Measurements from ENCODE around the gene RPS6KA2. TPM values are rescaled to one million over a fixed set of nuclear protein-coding genes. Genes with fewer than 3 reads are reported as not detected.

The RPS6KA2 gene
- total RNA-seq, 1 experiment from 2014 or later, result 18.5 TPM

GRCh38 chr6:166580076-166581050, 46.7 kb downstream of the RPS6KA2 start:
- intact Hi-C loops (cut with micrococcal nuclease; ENCODE audit: unreplicated experiment), result no loop called here
- ChIA-PET POLR2A (ENCODE audit: unreplicated experiment) (no interaction called here), CTCF (no interaction called here)
- no peaks in the 10 kb centered on the region for H3K27me3 ChIP-seq (ENCODE audit: insufficient read depth, low read depth)
- no peak for DNase-seq
- BruUV-seq (replicated peaks), result no TSS peak
- no peaks in the 10 kb centered on the region for H3F3A ChIP-seq (ENCODE audit: insufficient read depth, low read depth)
- H3K27ac ChIP-seq, result no peak overlapping the region
- no peaks in the 10 kb centered on the region for H3K9me2 ChIP-seq (ENCODE audit: insufficient read depth)
- no peak overlapping the region for H3K4me2 ChIP-seq
- no peaks in the 10 kb centered on the region for H3K79me2 ChIP-seq (ENCODE audit: low read depth)
- H3K36me3 ChIP-seq (ENCODE audit: low read depth), result no peaks in the 10 kb centered on the region
- H2AFZ ChIP-seq, result no peak overlapping the region
- H4K20me1 ChIP-seq (ENCODE audit: insufficient read depth), result no peaks in the 10 kb centered on the region
- H3K4me1 ChIP-seq (replicated peaks; ENCODE audit: insufficient read depth), result no peaks in the 10 kb centered on the region
- H3K9me3 ChIP-seq (ENCODE audit: insufficient read depth, low read depth), result no peaks in the 10 kb centered on the region
- no peak overlapping the region for H3K4me3 ChIP-seq
- no peak for TF ChIP-seq CTCF (conservative IDR thresholded peaks at IDR 0.05)
- TF ChIP-seq EZH2 (IDR thresholded peaks at IDR 0.05; ENCODE audit: low read depth), result no peak

- H3K9me3 ChIP-seq (ENCODE audit: insufficient read depth, low read depth), result no peaks in the 10 kb centered on the region
- BruUV-seq (replicated peaks), result no TSS peak
- DNase-seq, result no peak
- no peaks in the 10 kb centered on the region for H3K27me3 ChIP-seq (ENCODE audit: insufficient read depth, low read depth)
- no peak overlapping the region for H3K4me3 ChIP-seq
- intact Hi-C loops (cut with micrococcal nuclease; ENCODE audit: unreplicated experiment), result no loop called here
- ChIA-PET POLR2A (ENCODE audit: unreplicated experiment) (no interaction called here), CTCF (no interaction called here)
- no peak overlapping the region for H2AFZ ChIP-seq
- H3K27ac ChIP-seq, result no peak overlapping the region
- no peak for TF ChIP-seq EZH2 (IDR thresholded peaks at IDR 0.05; ENCODE audit: low read depth)
- TF ChIP-seq CTCF (conservative IDR thresholded peaks at IDR 0.05), result no peak
- H4K20me1 ChIP-seq (ENCODE audit: insufficient read depth), result no peaks in the 10 kb centered on the region
- H3F3A ChIP-seq (ENCODE audit: insufficient read depth, low read depth), result no peaks in the 10 kb centered on the region
- H3K79me2 ChIP-seq (ENCODE audit: low read depth), result no peaks in the 10 kb centered on the region
- H3K4me2 ChIP-seq, result no peak overlapping the region
- no peaks in the 10 kb centered on the region for H3K4me1 ChIP-seq (replicated peaks; ENCODE audit: insufficient read depth)
- H3K36me3 ChIP-seq (ENCODE audit: low read depth), result no peaks in the 10 kb centered on the region
- H3K9me2 ChIP-seq (ENCODE audit: insufficient read depth), result no peaks in the 10 kb centered on the region
Measured at GRCh38 chr6:166579237-166579850, 47.7 kb downstream of the RPS6KA2 start.

GRCh38 chr6:166578536-166579236, 48.4 kb downstream of the RPS6KA2 start:
- H3K27me3 ChIP-seq (ENCODE audit: insufficient read depth, low read depth), result no peaks in the 10 kb centered on the region
- POLR2A ChIA-PET (ENCODE audit: unreplicated experiment), result no interaction called here
- no peak overlapping the region for H3K4me2 ChIP-seq
- H3K36me3 ChIP-seq (ENCODE audit: low read depth), result no peaks in the 10 kb centered on the region
- H3K79me2 ChIP-seq (ENCODE audit: low read depth), result no peaks in the 10 kb centered on the region
- intact Hi-C loops (cut with micrococcal nuclease; ENCODE audit: unreplicated experiment), result no loop called here
- no peak for TF ChIP-seq CTCF (conservative IDR thresholded peaks at IDR 0.05)
- TF ChIP-seq EZH2 (IDR thresholded peaks at IDR 0.05; ENCODE audit: low read depth), result no peak
- DNase-seq, result no peak
- no peaks in the 10 kb centered on the region for H3K9me2 ChIP-seq (ENCODE audit: insufficient read depth)
- no peak overlapping the region for H2AFZ ChIP-seq
- no TSS peak for BruUV-seq (replicated peaks)
- H3K4me1 ChIP-seq (replicated peaks; ENCODE audit: insufficient read depth), result no peaks in the 10 kb centered on the region
- CTCF ChIA-PET, result no interaction called here
- H3F3A ChIP-seq (ENCODE audit: insufficient read depth, low read depth), result no peaks in the 10 kb centered on the region
- no peak overlapping the region for H3K27ac ChIP-seq
- no peaks in the 10 kb centered on the region for H4K20me1 ChIP-seq (ENCODE audit: insufficient read depth)
- no peak overlapping the region for H3K4me3 ChIP-seq
- H3K9me3 ChIP-seq (ENCODE audit: insufficient read depth, low read depth), result no peaks in the 10 kb centered on the region
